ENCODE measurements around the gene ARFGEF2.

DNA sequence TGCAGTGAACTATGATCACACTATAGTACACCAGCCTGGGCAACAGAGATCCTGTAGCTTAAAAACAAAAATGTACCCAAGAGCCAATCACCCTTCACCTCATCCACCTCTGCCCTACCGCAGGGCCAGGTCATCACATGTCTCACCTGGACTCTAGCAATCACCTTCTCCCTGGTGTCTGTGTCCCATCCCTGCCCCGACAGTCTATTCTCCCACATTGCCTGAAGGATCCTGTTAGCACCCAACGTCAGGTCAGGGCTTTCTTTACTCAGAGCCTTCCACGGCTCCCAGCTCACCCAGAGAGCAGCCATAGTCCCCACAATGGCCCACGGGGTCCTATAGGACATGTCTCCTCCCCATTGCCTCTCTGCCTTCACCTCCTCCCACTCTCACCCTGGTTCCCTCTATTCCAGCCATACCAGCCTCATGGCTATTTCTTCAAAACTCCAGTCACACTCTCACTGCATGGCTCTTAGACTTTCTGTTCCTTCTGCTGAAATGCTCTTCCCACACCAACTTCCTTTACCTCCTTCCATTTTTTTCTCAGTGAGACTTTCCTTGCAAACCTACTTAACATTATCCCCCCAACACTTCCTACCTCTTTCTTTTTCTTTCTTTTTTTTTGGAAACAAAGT lies 22.5 kb upstream of the ARFGEF2 start:
- TF ChIP-seq, protein P1, sequence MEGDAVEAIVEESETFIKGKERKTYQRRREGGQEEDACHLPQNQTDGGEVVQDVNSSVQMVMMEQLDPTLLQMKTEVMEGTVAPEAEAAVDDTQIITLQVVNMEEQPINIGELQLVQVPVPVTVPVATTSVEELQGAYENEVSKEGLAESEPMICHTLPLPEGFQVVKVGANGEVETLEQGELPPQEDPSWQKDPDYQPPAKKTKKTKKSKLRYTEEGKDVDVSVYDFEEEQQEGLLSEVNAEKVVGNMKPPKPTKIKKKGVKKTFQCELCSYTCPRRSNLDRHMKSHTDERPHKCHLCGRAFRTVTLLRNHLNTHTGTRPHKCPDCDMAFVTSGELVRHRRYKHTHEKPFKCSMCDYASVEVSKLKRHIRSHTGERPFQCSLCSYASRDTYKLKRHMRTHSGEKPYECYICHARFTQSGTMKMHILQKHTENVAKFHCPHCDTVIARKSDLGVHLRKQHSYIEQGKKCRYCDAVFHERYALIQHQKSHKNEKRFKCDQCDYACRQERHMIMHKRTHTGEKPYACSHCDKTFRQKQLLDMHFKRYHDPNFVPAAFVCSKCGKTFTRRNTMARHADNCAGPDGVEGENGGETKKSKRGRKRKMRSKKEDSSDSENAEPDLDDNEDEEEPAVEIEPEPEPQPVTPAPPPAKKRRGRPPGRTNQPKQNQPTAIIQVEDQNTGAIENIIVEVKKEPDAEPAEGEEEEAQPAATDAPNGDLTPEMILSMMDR (IDR thresholded peaks at IDR 0.05; ENCODE audit: low read depth, low read length, poor library complexity, severe bottlenecking), result no peak
- no peak for TF ChIP-seq EZH2phosphoT487 (IDR thresholded peaks at IDR 0.05; ENCODE audit: borderline replicate concordance, low read length)
